ENCODE measurements around the gene RNF167. TPM values are rescaled to one million over a fixed set of nuclear protein-coding genes. Genes with fewer than 3 reads are reported as not detected.

RNF167 gene
- total RNA-seq, 2 donors from 2014 or later: 23.1 to 37.6 TPM

GRCh38 chr17:4994081-4994595 lies 54.1 kb downstream of the RNF167 start:
- Histone ChIP-seq H3K27ac (no peak overlapping the region), H3K9me3 (no peaks in the 10 kb centered on the region), H3K4me3 (no peak overlapping the region), H3K36me3 (replicated peaks in 1 of 2; ENCODE audit: insufficient read depth in 1 of 2, low read depth in 2 of 2) (no peaks in the 10 kb centered on the region), H3K27me3 (no peaks in the 10 kb centered on the region), H3K4me1 (peaks cover 10% of the 10 kb centered on the region)
- no peak for TF ChIP-seq CTCF (IDR thresholded peaks at IDR 0.05)
- no peak for TF ChIP-seq POLR2A (IDR thresholded peaks at IDR 0.05)
- 77 to 82% methylated on average over 6 of the region's 6 CpGs for WGBS, 2 donors
- intact Hi-C loops (cut with DNase I): no loop called here
- DNase-seq (no peak), ATAC-seq (no peak)

Small RNA genes within 50 kb of the gene (microRNA-seq; reads per million reads assigned to microRNA genes)
- gene MIR6864 (ENCODE audit: borderline number of aligned reads in 2 of 2, borderline replicate concordance in 2 of 2): 0 reads per million in 2 donors
- gene MIR6865 (ENCODE audit: borderline number of aligned reads in 2 of 2, borderline replicate concordance in 2 of 2): 0 to 0.93 reads per million in 2 donors

Small RNA genes within 50 kb of the gene (small RNA-seq; reads per million reads assigned to genes)
- gene MIR6864 (not detected), gene MIR6865 (not detected)

Other genes with a start within 250 kb of the RNF167 start
- 10 to 100 TPM; 18.9 to 39.9 TPM for gene PELP1, start 236.1 kb upstream of the RNF167 start, total RNA-seq
- gene ARRB2, start 229.6 kb upstream of the RNF167 start, total RNA-seq: 10 to 100 TPM; 12.5 to 13.2 TPM
- 10 to 100 TPM; 20.8 to 23.3 TPM for gene MED11, start 208.8 kb upstream of the RNF167 start, total RNA-seq
- gene ZMYND15, start 200.4 kb upstream of the RNF167 start, total RNA-seq: 1 to 10 TPM in 1 of 2 donors, under 1 TPM in 1; 0.52 to 2.3 TPM
- gene CXCL16, start 200.3 kb upstream of the RNF167 start, total RNA-seq: 10 to 100 TPM in 1 of 2 donors, 1 to 10 TPM in 1; 3.6 to 27.5 TPM
- 1 to 10 TPM; 1.8 to 2.0 TPM for gene TM4SF5, start 168.4 kb upstream of the RNF167 start, total RNA-seq
- gene VMO1, start 153.9 kb upstream of the RNF167 start, total RNA-seq: not detected
- gene GLTPD2, start 151.3 kb upstream of the RNF167 start, total RNA-seq: not detected
- gene PSMB6, start 144.1 kb upstream of the RNF167 start, total RNA-seq: 10 to 100 TPM; 41.5 to 89.0 TPM
- gene PLD2, start 133.1 kb upstream of the RNF167 start, total RNA-seq: 10 to 100 TPM; 25.7 to 41.5 TPM
- 10 to 100 TPM; 32.7 to 66.6 TPM for gene MINK1, start 106.9 kb upstream of the RNF167 start, total RNA-seq
- 10 to 100 TPM in 1 of 2 donors, 1 to 10 TPM in 1; 5.2 to 11.9 TPM for gene C17orf107, start 40.7 kb upstream of the RNF167 start, total RNA-seq
- 1 to 10 TPM in 1 of 2 donors, under 1 TPM in 1; 0.33 to 1.8 TPM for gene CHRNE, start 37.2 kb upstream of the RNF167 start, total RNA-seq
- gene GP1BA, start 8.0 kb upstream of the RNF167 start, total RNA-seq: not detected
- gene SLC25A11, start 222 bp upstream of the RNF167 start, total RNA-seq: 10 to 100 TPM; 23.7 to 33.2 TPM
- gene PFN1, start 8.3 kb downstream of the RNF167 start, total RNA-seq: 100 to 1,000 TPM; 164 to 180 TPM
- 1 to 10 TPM; 3.3 to 3.6 TPM for gene ENO3, start 10.9 kb downstream of the RNF167 start, total RNA-seq
- gene SPAG7, start 27.5 kb downstream of the RNF167 start, total RNA-seq: 10 to 100 TPM; 26.2 to 29.0 TPM
- gene CAMTA2, start 47.4 kb downstream of the RNF167 start, total RNA-seq: 10 to 100 TPM; 17.1 to 48.8 TPM
- gene INCA1, start 57.3 kb downstream of the RNF167 start, total RNA-seq: 1 to 10 TPM in 1 of 2 donors, not detected in 1; 1.0 TPM
- gene KIF1C, start 57.7 kb downstream of the RNF167 start, total RNA-seq: 10 to 100 TPM; 43.1 to 54.4 TPM
- not detected for gene SLC52A1, start 95.2 kb downstream of the RNF167 start, total RNA-seq
- gene ZFP3, start 138.2 kb downstream of the RNF167 start, total RNA-seq: 1 to 10 TPM; 5.3 to 5.4 TPM
- 1 to 10 TPM; 3.9 to 4.0 TPM for gene ZNF232, start 171.6 kb downstream of the RNF167 start, total RNA-seq
- gene USP6, start 175.8 kb downstream of the RNF167 start, total RNA-seq: not detected